Fibroblast of skin of left quadriceps (primary cell): ENCODE data around the gene KDM5B.
A peak's percentile ranks its signal among the peaks of the same experiment; 100 is the strongest.

ENCODE experiments used
- DNase-seq, 2 experiments: peaks; one replicate each; pipeline ENCODE4 v3.0.0-alpha.2; 2013; ENCODE audit warnings: low read depth in 2 of 2

The KDM5B gene

DNA sequence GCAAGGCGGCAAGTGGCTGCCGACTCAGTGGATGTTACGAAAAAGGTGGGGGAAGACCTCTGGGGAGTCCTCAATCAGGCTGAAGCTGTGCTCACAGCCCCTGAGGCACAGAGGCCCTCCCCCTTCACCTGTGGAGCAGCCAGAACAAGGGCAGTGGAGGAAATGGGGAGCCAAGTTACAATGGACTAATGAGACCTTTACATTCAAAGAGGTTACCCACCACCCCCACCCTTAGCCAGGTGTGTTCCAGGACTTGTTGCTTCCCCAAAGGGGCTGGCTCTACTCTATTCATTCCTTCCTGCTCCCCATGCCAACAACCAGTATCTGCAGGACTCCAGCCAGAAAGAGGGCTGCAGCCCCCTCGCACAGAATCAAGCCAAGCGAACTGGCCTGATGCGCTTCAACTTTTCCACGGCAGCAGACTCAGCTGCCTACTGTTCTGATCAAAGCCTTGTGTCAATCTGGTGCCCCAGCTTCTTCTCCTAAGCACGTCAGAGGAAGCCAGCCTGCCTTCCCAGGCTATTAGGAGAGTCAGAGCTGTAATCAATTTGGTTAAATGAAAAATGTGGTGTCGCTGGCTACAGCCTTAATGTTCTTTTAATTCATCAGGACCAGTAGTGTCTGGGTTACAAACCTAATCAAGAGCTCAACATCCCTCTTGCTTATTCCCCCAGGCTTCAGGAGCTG lies 96.1 kb downstream of the KDM5B start:
- DNase-seq = no peak

DNA sequence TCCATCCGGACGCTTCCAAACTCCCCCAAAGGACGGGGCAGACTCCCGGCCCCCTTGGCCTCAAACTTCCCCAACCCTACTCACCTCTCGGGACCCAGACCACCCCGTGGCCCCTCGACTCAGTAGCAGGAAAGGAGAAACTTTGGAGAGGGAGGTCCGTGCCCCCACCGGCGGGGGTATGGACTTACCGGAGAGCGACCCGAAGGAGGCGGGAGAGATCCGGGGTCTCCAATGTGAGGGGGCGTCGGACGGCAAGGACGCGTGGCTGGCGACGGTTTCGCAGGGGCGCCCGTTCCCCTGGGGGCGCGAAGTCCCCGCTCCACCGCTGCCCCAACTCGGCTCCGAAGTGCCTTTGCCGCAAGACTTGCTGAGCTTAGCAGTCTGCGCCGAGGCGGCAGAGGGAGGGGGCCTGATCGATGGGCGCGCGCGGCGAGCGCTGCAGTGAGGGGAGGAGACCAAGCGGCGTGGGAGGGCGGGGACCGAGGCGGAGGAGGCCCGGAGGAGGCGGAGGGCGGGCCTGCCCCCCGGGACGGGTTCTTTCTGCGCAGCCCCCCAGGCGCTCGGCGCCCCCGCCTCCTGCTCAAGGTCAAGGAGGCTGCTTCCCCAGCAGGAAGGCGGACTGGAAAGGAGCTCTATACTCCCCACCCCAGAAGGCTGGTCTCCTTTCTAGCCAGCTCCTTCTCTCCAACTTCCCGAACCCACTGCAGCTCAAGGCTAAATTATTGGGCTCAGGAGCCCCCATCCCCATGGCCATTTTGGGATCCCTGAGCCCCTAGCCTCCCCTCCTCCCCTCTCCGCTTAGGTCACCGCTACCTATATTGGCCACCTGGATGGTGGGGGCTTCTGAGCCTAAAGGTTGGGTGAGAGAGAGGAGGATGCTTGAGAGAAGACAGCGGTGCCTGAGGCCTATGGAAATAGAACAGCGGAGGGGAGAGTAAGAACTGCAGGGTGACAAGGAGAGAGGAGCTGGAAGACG lies 97.9 kb downstream of the KDM5B start, which contains the start of gene SYT2:
Gene SYT2, minus strand, starts transcription at position 385 of the 976 bp plus-strand sequence. CDS start 104,682 bp downstream, outside the sequence.
- no peak for DNase-seq

DNA sequence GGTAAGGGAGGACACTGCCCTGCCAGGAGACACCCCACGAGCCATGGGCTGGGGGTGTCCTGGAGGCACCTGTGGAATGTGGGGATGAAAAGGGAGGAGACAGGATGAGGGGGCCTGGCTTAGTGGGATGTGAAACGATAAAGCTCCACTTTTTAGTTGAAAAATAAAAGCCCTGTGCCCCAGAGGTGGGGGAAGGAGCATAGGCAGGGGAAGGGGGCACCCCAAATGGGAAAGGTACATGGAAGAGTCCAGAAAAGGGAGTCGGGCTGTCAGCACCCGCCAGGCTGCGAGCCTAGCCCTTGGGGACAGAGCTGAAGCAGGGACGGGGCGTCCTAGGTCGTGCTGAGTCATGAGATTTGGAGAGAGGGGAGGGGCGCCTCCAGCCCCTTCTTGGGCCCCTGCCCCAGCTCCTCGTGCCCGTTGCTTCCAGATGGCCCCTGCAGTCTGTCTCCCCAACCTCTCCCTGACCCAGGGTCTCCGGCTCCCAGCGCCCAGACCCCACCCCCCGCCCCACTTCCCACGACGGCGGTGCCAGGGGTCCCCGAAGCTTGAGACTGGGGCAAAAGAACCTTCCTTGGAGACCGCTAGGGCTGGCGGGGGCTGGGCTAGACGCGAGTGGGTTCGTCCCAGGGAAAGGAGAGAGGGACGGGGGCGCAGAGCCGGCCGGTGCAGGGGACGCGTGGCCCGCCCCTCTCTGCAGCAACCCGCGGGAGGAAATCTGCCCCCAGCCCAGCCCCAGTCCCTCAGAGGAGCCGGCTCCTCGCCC lies 98.8 kb downstream of the KDM5B start:
- DNase-seq = no peak

DNA sequence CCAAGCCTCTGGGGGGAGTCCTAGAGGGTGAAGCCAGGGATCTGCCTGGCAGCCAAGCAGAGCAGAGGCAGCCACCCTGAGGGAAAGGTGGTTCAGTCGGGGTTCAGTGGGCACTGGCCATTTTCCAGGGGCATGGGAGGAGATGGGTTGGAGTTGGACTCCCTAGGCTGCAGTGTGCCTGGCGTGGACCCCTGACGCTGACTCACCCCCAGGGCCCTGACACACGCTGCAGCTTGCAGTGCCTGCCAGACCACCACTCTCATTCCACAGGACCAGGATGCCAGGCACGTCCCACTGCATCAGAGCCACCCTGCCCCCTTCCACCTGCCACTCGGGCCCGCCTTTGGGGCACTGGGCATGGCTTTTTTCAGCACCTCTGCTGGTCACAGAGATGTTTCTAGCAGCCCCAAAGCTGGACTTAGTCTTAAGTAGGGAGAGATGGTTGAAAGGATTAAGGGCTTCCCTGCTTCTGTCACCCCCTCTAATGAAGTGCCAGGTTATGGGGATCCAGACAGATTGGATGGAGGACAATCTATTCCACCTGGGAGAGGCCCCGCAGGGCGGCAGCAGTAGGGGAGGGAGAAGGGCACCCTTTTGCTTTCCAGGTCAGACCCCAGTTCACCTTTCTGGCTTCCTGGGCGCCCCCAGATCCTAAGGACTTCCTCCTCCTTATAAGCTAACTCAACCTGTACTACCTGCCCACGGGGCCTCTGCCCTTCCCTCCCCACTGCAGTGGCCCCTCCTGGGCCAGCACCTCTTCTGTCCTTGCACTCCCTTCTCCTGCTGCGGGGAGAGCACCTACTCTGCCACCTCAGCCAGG lies 99.6 kb downstream of the KDM5B start:
- no peak for DNase-seq

DNA sequence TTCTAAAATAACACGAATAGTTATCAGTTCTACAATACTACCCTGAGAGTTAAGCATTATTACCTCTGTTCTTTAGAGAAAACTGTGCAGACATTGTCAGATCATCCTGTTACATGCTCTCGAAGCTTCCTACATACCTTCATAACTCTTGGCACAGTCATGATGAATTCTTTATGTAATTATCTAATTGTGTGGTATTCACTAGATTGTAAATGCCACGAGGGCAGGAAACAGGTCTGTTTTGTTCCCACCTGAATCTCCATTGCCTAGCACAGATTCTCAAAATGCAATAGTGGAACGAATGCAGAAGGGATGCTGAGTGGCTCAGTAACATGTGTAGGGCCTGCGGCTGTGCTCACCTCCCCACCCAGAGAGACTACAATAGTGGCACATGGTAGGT lies 101.4 kb downstream of the KDM5B start:
- no peak for DNase-seq

DNA sequence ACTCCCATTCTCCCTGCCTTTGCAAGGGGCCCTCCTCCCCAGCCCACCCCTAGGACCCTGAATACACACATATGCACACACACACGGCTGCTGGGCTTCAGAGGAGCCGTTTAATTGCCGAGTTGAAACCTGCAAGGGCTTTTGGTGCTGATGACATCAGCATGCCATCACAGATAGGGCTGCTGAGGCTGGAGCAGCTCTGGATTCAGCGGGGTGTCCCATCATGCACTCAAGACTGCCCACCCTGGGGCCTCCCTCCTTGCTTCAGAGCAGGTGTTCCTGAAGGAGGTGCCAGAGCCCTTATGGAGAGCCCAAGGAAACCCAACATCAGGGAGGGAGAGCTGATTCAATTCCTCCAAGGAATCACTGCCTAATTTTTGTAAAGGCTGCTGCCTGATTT lies 103.6 kb downstream of the KDM5B start:
- no peak for DNase-seq

DNA sequence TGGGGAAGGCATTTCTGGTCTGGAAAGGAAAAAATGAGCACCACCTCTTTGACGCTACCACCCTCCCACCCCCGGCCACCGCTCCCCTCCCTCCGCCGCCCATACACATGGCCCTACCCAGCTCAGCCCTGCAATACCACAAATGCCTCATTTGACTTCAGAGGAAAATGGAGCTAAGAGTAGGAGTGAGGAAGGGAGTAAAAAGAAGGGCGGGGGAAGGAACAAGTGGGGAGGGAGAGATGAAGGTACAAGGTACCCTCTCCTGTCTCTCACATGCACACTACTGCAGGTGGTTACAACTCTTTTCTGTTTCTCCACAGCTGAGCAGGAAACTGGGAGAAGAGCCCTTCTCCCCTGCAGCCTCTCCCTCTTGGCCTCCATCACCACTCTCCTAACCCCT lies 105.0 kb downstream of the KDM5B start:
- DNase-seq = no peak

DNA sequence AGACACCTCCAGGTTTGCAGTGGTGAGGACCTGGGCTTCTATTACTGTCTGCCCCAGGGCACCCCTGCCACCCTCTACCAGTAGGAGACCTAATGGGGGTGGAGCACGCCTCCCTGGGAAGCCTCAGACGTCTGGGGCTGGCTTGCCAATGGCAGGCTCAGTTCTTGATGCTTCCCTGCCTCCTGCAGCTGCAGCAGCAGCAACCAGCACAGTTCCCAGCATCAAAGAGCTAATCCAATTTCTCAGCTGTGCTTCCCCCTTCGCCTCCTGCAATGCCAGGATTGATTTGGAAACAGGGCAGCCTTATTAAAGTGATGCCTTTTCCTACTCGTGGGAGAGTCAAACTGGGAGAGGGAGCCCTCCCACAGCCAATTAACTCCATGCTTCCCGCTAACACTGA lies 106.1 kb downstream of the KDM5B start:
- DNase-seq = no peak

DNA sequence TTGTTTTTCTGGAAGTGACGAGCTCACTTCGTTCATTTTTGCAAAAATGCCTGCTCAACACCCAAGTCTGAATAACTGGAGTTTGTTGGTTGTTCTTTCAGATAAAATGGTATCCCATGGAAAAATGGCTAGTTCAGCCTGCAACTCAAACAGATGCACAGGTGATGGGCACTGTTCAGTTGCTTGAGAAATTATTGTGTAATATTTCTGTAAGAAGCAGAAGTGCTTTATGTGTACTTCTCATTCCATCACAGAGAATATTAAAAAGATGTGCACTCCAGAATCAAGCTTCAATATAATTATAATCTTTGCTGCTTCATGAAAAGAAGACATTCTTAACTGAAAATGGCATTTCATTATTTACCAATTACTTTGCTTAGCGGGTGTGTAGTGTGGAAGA lies 107.0 kb downstream of the KDM5B start:
- no peak for DNase-seq

DNA sequence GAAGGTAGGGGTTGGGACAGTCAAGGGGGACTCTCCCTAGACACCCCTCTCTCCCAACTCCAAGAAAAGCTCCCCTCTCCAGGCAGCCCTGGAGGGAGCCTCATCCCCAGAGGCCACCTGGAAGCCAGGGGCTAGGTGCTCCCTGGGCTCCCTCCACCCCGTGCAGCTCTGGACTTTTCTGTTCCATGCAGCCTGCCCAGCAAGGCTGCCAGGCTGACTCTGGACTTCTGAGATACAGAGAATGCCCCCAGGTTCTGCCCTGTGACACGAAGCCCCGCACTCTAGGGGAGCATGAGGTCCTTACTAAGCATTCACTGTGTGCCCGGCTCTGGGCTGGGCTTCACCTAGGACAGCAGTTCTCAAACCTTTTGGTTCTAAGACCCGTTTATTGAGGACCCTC lies 108.2 kb downstream of the KDM5B start:
- DNase-seq = no peak

DNA sequence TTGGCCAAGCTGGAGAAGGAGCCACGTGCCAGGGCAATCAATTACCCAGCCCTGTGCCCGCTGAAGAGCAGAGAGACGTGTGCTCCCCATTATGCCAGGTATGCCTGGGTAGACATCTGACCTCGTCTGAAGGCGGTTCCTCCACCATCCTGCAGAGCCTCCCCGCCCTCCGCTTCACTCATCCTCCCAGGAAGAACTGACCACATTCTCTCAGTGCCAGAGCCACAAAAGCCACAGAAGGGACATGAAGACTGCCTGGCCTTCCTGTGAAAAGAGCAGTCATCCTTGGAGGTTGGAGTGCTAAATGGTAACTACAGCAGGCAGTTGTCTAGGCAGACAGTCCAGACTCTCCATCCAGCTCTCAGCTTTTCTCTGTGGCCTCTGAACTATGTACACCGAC lies 109.9 kb downstream of the KDM5B start:
- DNase-seq = no peak

DNA sequence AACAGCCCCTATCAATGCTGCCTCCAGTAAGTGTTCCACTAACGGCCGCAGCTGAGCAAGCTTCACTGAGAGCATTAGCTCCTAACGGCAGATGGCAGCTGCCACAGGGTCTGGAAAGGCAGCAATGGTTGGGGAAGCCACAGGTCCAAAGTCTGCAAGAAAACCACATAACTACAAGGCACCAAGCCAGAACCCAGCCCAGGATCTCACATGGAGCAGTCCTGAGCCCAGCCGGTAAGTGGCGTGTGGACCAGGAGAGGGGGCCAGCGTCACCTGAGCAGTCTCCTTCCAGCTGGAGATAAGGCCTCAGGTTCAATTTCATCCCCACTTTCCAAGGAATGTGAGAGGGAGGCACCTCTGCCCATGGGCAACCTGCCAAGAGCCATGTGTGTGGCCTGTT lies 111.2 kb downstream of the KDM5B start:
- no peak for DNase-seq

DNA sequence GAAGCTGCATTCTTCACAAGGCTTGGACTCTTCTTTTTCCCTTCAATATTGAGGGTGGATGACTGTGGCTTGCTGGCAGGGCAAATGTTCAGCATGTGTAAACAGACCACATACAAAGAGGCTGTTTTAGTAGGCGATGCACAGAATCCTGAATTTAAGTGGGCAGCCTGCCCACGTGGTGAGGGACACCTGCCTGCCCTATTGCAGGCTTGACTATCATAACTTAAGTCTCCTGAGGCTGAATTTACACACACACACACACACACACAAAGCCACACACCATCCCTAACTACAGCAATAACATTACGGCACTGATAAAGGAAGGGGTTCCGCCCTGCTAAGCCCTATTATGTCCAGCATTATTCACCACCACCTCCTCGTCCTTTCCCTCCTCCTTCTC lies 113.9 kb downstream of the KDM5B start:
- DNase-seq = no peak

DNA sequence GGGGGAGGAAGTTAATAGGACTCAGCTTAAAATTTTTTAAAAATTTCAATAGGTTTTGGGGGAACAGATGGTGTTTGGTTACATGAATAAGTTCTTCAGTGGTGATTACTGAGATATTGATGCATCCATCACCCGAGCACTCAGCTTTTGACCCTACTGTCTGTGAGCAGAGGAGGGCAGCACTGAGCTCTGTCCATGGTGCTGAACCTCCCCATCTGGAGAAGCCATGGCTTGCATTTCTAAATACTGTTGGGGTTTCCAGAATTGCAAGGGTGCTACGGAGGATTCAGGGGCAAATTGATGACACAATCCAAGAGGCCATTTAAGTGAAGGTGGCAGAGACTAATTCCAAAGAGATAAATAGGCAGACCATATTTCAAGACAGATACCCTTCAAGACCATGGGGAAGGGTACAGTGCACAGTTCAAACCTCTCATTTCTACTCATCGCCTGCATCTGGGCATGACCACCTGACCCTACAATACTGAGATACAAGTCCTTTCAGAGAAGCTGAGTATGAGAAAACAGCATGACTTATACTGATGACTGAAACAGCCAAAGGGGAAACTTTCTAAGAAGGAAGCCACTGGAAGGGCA lies 115.2 kb downstream of the KDM5B start:
- peak; percentile 28 to 35 for DNase-seq

DNA sequence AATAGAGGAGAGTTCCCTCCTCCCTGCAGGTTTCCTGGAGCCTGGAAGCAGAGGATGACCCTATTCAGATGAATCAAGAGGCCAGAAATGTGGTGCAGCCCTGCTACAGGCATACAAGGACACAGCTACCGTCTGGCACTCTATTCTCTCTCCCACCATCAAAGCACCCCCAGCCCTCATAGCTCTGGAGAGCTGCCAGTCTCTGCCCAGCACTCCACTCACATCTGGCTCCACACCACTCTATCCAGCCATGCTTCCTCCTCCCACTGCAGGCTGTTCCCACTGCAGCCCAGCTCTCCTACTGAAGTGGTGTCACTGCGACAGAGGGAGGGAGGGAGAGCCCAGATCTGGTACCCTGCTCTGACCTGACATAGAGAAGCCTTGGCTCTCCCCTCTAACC lies 116.4 kb downstream of the KDM5B start:
- DNase-seq = no peak

DNA sequence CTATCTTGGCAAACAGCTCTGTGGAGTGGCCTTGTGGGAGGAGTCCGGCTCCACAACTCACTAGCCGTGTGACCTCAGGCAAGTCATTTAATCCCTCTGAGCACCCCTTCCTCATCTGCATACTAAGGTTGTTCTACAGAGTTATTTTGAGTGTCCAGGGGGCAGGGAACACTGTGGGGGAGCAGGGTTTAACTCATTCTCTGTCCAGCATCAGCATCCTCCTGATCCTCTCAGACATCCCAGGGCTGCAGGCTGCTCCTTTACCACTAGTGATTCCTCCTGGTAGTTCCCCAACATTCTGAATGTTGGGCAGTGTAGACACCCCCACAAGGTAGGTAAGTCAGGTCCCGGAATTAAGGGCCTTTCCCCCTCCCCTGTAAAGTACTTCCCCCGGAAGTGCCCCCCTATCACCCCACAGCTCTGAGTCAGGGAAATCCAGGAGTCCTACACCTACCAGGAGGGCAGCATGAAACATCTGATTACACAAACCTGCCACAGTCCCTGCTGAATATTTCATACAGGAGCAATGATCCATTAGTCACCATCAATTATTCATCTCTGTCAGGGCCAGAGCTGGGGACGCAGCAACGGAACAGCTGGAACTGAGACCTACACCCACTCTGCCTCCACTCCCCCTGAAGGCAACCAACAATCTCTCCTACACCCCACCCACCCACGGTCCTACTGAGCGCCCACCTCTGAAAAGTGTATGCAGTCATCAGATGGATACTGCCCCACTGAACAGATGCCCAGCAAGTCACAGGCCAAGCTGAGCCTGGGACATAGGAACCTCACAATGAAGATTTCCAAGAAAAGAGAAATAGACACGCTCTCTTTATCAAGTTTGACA lies 118.5 kb downstream of the KDM5B start:
- no peak for DNase-seq

DNA sequence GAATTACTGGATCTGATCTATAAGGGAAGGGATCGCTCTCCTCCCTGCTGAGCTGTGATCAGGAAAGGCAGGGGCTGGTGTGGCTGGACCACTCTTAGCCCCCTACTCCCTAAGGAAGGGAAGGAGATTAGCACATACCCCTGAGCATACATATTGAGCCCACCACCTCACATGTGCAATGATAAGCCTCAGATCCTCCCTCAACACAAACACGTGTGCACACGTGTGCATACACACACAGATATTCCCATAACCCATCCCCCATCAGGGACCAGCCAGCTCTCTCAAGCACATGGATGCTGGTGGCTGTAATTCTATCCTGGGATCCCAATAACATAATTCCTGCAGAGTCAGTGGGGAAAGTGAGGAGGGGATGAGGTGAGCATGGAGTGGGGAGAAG lies 119.1 kb downstream of the KDM5B start:
- DNase-seq = no peak

DNA sequence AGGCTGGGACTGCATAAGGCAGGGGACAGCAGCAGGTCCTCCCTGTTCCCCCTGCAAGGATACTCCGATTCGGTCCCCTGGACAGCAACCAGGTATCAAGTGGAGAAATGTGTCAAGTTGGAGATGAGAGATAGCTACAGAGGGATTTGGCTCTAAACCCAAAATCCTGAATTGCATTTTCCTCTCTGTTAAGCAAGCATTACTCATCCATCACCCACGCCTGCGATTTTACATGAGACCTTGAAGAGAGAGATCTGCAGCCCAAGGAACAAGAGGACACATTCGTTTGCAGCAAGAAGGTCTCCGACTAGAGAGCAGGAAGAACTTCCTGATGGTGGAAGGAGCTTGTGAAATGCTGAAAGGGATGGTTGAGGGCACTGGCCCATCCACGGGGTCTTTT lies 119.8 kb downstream of the KDM5B start:
- no peak for DNase-seq

DNA sequence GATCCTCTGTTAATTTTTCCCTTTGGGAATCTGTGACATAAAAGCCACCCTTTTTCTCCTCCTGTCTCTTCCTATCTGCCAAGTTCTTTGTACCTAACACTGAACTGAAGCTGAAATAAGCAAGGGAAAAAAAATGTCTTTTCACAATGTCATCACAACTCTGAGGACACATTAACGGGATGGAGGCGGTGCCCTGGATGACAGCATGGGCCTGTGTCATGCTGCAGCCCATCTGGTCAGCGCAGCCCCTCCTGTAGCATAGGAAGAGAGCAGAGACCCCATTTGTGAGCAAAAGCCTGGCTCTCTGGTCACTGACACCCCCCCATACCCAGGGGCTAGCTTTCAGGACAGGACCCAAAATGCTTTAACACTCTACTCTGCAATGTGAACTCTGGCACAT lies 120.4 kb downstream of the KDM5B start:
- no peak for DNase-seq

DNA sequence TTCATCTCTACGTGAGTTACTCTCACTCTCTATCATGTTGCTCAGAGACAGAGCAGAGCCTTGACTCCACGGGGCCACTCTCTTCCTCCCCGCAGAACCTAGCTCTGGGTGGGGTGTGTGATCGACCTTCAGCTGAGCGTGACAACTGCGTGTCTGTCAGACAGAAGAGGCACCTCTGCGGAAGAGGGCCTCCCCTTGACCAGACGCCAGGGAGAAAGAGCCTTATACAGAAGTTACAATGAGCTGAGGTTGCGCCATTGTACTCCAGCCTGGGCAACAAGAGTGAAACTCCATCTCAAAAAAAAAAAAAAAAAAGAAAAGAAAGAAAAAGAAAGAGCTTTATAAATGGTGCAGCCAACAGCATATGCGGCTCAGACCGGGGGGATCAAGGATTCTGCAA lies 120.9 kb downstream of the KDM5B start:
- no peak for DNase-seq
